H9 (cell line): Measurements from ENCODE around the gene ACTN2. TPM values are rescaled to one million over a fixed set of nuclear protein-coding genes. Genes with fewer than 3 reads are reported as not detected.

ENCODE experiments used
- DNase-seq: peaks from one replicate; pipeline ENCODE4 v3.0.0-alpha.2; 2017
- H2AFZ ChIP-seq: one replicate; pipeline ENCODE4 v1.6.1; 2013; ENCODE audit warnings: mild to moderate bottlenecking, low read length, control low read depth, moderate library complexity
- H2AK5ac ChIP-seq: 2 replicates; pipeline ENCODE4 v1.6.1; 2013; ENCODE audit warnings: low read length, control low read depth, mixed read lengths; ENCODE audit not compliant: insufficient read length
- H2BK120ac ChIP-seq: one replicate; pipeline ENCODE4 v1.6.1; 2013; ENCODE audit warnings: low read depth, mild to moderate bottlenecking, low read length, control low read depth, inconsistent platforms; ENCODE audit not compliant: poor library complexity, severe bottlenecking
- H2BK12ac ChIP-seq: 2 replicates; pipeline ENCODE4 v1.6.1; 2013; ENCODE audit warnings: low read length, control low read depth, mixed read lengths, low read depth; ENCODE audit not compliant: insufficient read length
- H2BK15ac ChIP-seq: 2 replicates; pipeline ENCODE4 v1.6.1; 2013; ENCODE audit warnings: low read depth, low read length, control low read depth
- H2BK20ac ChIP-seq: one replicate; pipeline ENCODE4 v1.6.1; 2013; ENCODE audit warnings: low read depth, mild to moderate bottlenecking, low read length, control low read depth, inconsistent platforms; ENCODE audit not compliant: poor library complexity, severe bottlenecking
- H2BK5ac ChIP-seq: 2 replicates; pipeline ENCODE4 v1.6.1; 2013; ENCODE audit warnings: low read length, control low read depth, mixed read lengths; ENCODE audit not compliant: insufficient read length
- H3K14ac ChIP-seq: 2 replicates; pipeline ENCODE4 v1.6.1; 2013; ENCODE audit warnings: low read length, control low read depth; ENCODE audit not compliant: insufficient read depth
- H3K18ac ChIP-seq: 2 replicates; pipeline ENCODE4 v1.6.1; 2013; ENCODE audit warnings: low read depth, mild to moderate bottlenecking, mixed read lengths, low read length, control low read depth; ENCODE audit not compliant: insufficient read length
- H3K23ac ChIP-seq: 2 replicates; pipeline ENCODE4 v1.6.1; 2013; ENCODE audit warnings: low read length, control low read depth, mixed read lengths, low read depth; ENCODE audit not compliant: insufficient read length
- H3K23me2 ChIP-seq: 2 replicates; pipeline ENCODE4 v1.6.1; 2013; ENCODE audit warnings: low read depth, mild to moderate bottlenecking, mixed read lengths, low read length, control low read depth; ENCODE audit not compliant: insufficient read length, poor library complexity, severe bottlenecking
- H3K27ac ChIP-seq: 2 replicates; pipeline ENCODE4 v1.5.1; 2013; ENCODE audit warnings: low read length, control low read depth, mixed read lengths, low read depth; ENCODE audit not compliant: insufficient read length
- H3K27me3 ChIP-seq: 2 replicates; pipeline ENCODE4 v1.6.1; 2013; ENCODE audit warnings: low read length, control low read depth, inconsistent platforms; ENCODE audit not compliant: insufficient read depth
- H3K4ac ChIP-seq: 2 replicates; pipeline ENCODE4 v1.6.1; 2013; ENCODE audit warnings: low read depth, mild to moderate bottlenecking, control low read depth, inconsistent platforms, low read length, moderate library complexity
- H3K4me1 ChIP-seq: 2 replicates; pipeline ENCODE4 v1.6.1; 2013; ENCODE audit warnings: low read length, control low read depth, inconsistent platforms; ENCODE audit not compliant: insufficient read depth
- H3K4me2 ChIP-seq: 2 replicates; pipeline ENCODE4 v1.6.1; 2013; ENCODE audit warnings: low read length, control low read depth, mixed read lengths; ENCODE audit not compliant: insufficient read length, insufficient read depth
- H3K56ac ChIP-seq: 2 replicates; pipeline ENCODE4 v1.6.1; 2013; ENCODE audit warnings: low read depth, mild to moderate bottlenecking, mixed read lengths, low read length, control low read depth; ENCODE audit not compliant: insufficient read length
- H3K79me1 ChIP-seq: 2 replicates; pipeline ENCODE4 v1.6.1; 2013; ENCODE audit warnings: low read depth, mild to moderate bottlenecking, moderate library complexity, low read length, control low read depth, inconsistent platforms; ENCODE audit not compliant: insufficient read depth, poor library complexity, severe bottlenecking
- H3K79me2 ChIP-seq: 2 replicates; pipeline ENCODE4 v1.6.1; 2013; ENCODE audit warnings: low read length, control low read depth, inconsistent platforms; ENCODE audit not compliant: insufficient read depth
- H3K9ac ChIP-seq: 2 replicates; pipeline ENCODE4 v1.6.1; 2013; ENCODE audit warnings: low read length, control low read depth, mixed read lengths; ENCODE audit not compliant: insufficient read length; ENCODE audit errors: extremely low read depth
- H3K9me3 ChIP-seq: one replicate; pipeline ENCODE4 v1.6.1; 2013; ENCODE audit warnings: low read depth, low read length, inconsistent platforms; ENCODE audit not compliant: control insufficient read depth
- H3T11ph ChIP-seq: one replicate; pipeline ENCODE4 v1.6.1; 2013; ENCODE audit warnings: mild to moderate bottlenecking, low read length, control low read depth, inconsistent platforms
- H4K20me1 ChIP-seq: one replicate; pipeline ENCODE4 v1.6.1; 2013; ENCODE audit not compliant: control insufficient read depth, insufficient read length, insufficient read depth
- H4K5ac ChIP-seq: 2 replicates; pipeline ENCODE4 v1.6.1; 2013; ENCODE audit warnings: low read depth, mild to moderate bottlenecking, mixed read lengths, low read length, control low read depth; ENCODE audit not compliant: insufficient read length
- H4K8ac ChIP-seq: replicated peaks from 2 replicates; pipeline ENCODE4 v1.6.1; 2013; ENCODE audit warnings: low read length, control low read depth, mixed read lengths, low read depth; ENCODE audit not compliant: insufficient read length
- H4K91ac ChIP-seq: 2 replicates; pipeline ENCODE4 v1.6.1; 2013; ENCODE audit warnings: low read depth, mild to moderate bottlenecking, moderate library complexity, mixed read lengths, low read length, control low read depth; ENCODE audit not compliant: insufficient read length
- H3K27ac Mint-ChIP-seq, 3 experiments: 2 replicates in 2 of 3; 3 replicates in 1 of 3; pipeline ENCODE4 v1.8.0; 2020 to 2021; ENCODE audit warnings: mixed read lengths in 3 of 3, mild to moderate bottlenecking in 1 of 3, moderate library complexity in 1 of 3
- H3K27me3 Mint-ChIP-seq: 2 replicates; pipeline ENCODE4 v1.8.0; 2021; ENCODE audit warnings: low read depth, mild to moderate bottlenecking, moderate library complexity, mixed read lengths
- H3K36me3 Mint-ChIP-seq, 3 experiments: 2 replicates in 2 of 3; 3 replicates in 1 of 3; pipeline ENCODE4 v1.8.0; 2020 to 2021; ENCODE audit warnings: low read depth in 3 of 3, mixed read lengths in 3 of 3; ENCODE audit not compliant: insufficient read depth in 1 of 3
- H3K4me1 Mint-ChIP-seq, 2 experiments: 2 replicates each; pipeline ENCODE4 v1.8.0; 2020; ENCODE audit warnings: mixed read lengths in 2 of 2
- H3K4me3 Mint-ChIP-seq, 2 experiments: 2 replicates in 1 of 2; 3 replicates in 1 of 2; pipeline ENCODE4 v1.8.0; 2020 to 2021; ENCODE audit warnings: mild to moderate bottlenecking in 2 of 2, mixed read lengths in 2 of 2, moderate library complexity in 1 of 2
- H3K9me3 Mint-ChIP-seq, 2 experiments: 2 replicates in 1 of 2; 3 replicates in 1 of 2; pipeline ENCODE4 v1.8.0; 2020; ENCODE audit warnings: mild to moderate bottlenecking in 2 of 2, mixed read lengths in 2 of 2, moderate library complexity in 1 of 2
- WGBS: extraction: QIAGEN DNeasy Blood & Tissue Kit; methylation state at CpG from one replicate; pipeline ENCODE4 v1.1.7; 2013; ENCODE audit warnings: missing lambda C conversion rate, low lambda C conversion rate, mixed read lengths; ENCODE audit not compliant: insufficient read length; ENCODE audit errors: extremely low coverage; 5-methylcytosine and 5-hydroxymethylcytosine counted together
- total RNA-seq: library from RNA; stranded (reverse); gene quantifications from 2 replicates; pipeline ENCODE4 v1.2.1, GENCODE V29; 2021
- TF ChIP-seq, protein P1 (sequence below): fragments of 200-600 bp; sonication (generic); conservative IDR thresholded peaks from 3 replicates; pipeline ENCODE4 v1.8.0; 2021; ENCODE audit warnings: antibody characterized with exemption, mild to moderate bottlenecking

The ACTN2 gene
- total RNA-seq, 1 experiment from 2014 or later = 2.3 TPM

DNA sequence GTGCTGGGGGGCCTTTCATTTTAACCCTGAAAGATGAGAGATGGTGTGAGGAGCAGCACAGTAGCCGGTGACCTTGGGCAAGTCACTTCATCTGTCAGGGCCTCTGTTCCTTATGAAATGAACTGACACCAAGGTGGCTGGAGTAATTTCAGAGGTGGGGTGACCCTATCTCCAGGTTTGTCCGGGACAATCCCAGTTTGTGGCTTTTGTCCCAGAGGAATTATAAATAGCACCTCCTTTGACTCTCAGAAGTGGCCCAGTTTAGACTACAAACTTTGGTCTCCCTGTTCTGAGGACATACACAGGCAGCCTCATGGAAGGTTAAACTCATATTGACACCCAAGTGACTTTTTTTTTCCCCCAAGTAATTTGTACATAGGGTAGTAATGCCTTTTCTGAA is 14.6 kb downstream of the ACTN2 start:
- H2BK120ac ChIP-seq = no peak overlapping the region
- H2BK20ac ChIP-seq = no peak overlapping the region
- H3K4me3 Mint-ChIP-seq = no peak overlapping the region
- H2AK5ac ChIP-seq = no peak overlapping the region
- H3K4me1 ChIP-seq = no peaks in the 10 kb centered on the region
- no peak for DNase-seq
- no peak overlapping the region for H2BK5ac ChIP-seq
- no peak overlapping the region for H2BK12ac ChIP-seq
- H3K18ac ChIP-seq = no peak overlapping the region
- no peak overlapping the region for H3K27ac ChIP-seq
- no peaks in the 10 kb centered on the region for H4K20me1 ChIP-seq
- no peak overlapping the region for H3K56ac ChIP-seq
- no peak overlapping the region for H2BK15ac ChIP-seq
- H3K4me2 ChIP-seq = no peak overlapping the region
- no peaks in the 10 kb centered on the region; the same call in 1 of the 2 replicates for H3K27me3 Mint-ChIP-seq
- no peak overlapping the region for H3K9ac ChIP-seq
- no peaks in the 10 kb centered on the region for H3K36me3 Mint-ChIP-seq
- H3K23me2 ChIP-seq = no peaks in the 10 kb centered on the region
- no CpG with 5 or more reads among the region's 2 CpGs for WGBS
- peak overlapping the region in 1 of 3 experiments; percentile 89; a peak in 1 of 7 replicates for H3K27ac Mint-ChIP-seq
- TF ChIP-seq, protein P1, sequence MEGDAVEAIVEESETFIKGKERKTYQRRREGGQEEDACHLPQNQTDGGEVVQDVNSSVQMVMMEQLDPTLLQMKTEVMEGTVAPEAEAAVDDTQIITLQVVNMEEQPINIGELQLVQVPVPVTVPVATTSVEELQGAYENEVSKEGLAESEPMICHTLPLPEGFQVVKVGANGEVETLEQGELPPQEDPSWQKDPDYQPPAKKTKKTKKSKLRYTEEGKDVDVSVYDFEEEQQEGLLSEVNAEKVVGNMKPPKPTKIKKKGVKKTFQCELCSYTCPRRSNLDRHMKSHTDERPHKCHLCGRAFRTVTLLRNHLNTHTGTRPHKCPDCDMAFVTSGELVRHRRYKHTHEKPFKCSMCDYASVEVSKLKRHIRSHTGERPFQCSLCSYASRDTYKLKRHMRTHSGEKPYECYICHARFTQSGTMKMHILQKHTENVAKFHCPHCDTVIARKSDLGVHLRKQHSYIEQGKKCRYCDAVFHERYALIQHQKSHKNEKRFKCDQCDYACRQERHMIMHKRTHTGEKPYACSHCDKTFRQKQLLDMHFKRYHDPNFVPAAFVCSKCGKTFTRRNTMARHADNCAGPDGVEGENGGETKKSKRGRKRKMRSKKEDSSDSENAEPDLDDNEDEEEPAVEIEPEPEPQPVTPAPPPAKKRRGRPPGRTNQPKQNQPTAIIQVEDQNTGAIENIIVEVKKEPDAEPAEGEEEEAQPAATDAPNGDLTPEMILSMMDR = no peak
- H4K5ac ChIP-seq = no peak overlapping the region
- no peaks in the 10 kb centered on the region for H3K9me3 ChIP-seq
- H3K23ac ChIP-seq = no peak overlapping the region
- H3K14ac ChIP-seq = no peak overlapping the region
- no peak overlapping the region for H4K8ac ChIP-seq
- no peaks in the 10 kb centered on the region for H3K27me3 ChIP-seq
- H3K9me3 Mint-ChIP-seq = no peaks in the 10 kb centered on the region
- H3K4ac ChIP-seq = no peak overlapping the region
- no peaks in the 10 kb centered on the region for H3K79me2 ChIP-seq
- H3K79me1 ChIP-seq = no peaks in the 10 kb centered on the region
- no peak overlapping the region for H3T11ph ChIP-seq
- peaks cover 3 to 9% of the 10 kb centered on the region in 2 experiments; a peak in 3 of 4 replicates for H3K4me1 Mint-ChIP-seq
- H2AFZ ChIP-seq = no peak overlapping the region
- H4K91ac ChIP-seq = no peak overlapping the region
